WI38 (cell line): ENCODE results near the gene CATSPER1.

ENCODE experiments used
- H3K4me3 ChIP-seq: 2 replicates; pipeline ENCODE4 v1.5.1; 2011; ENCODE audit warnings: low read depth, mild to moderate bottlenecking, control low read depth, low read length
- TF ChIP-seq, protein P1 (sequence below): IDR thresholded peaks from 2 replicates; pipeline ENCODE4 v1.5.1; 2012; ENCODE audit warnings: low read depth, mild to moderate bottlenecking, control low read depth, low read length

The CATSPER1 gene

DNA sequence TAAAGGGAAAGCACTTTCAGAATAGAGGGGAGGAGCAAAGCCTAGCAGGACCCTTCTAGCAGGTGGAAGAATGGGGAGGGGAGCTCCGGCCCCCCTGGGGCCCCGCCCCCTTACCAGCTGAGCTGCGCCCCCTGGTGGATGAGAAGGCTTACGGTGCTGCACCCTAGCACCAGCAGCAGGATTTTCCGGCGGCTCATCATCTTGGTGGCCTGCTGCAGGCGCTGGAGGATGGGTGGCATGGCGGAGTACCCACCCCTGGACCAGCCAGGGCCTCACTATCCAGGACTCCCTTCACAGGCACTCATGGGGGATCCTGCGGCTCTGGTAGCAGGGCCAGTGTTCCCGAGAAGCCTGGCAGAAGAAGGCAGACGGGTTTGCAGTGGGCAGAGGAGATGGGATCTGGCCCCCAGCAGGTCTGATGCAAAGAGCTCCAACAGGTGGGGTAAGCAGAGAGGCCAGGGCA, 18.9 kb upstream of the CATSPER1 start:
- no peak overlapping the region for H3K4me3 ChIP-seq
- TF ChIP-seq, protein P1, sequence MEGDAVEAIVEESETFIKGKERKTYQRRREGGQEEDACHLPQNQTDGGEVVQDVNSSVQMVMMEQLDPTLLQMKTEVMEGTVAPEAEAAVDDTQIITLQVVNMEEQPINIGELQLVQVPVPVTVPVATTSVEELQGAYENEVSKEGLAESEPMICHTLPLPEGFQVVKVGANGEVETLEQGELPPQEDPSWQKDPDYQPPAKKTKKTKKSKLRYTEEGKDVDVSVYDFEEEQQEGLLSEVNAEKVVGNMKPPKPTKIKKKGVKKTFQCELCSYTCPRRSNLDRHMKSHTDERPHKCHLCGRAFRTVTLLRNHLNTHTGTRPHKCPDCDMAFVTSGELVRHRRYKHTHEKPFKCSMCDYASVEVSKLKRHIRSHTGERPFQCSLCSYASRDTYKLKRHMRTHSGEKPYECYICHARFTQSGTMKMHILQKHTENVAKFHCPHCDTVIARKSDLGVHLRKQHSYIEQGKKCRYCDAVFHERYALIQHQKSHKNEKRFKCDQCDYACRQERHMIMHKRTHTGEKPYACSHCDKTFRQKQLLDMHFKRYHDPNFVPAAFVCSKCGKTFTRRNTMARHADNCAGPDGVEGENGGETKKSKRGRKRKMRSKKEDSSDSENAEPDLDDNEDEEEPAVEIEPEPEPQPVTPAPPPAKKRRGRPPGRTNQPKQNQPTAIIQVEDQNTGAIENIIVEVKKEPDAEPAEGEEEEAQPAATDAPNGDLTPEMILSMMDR: peak; percentile 85

DNA sequence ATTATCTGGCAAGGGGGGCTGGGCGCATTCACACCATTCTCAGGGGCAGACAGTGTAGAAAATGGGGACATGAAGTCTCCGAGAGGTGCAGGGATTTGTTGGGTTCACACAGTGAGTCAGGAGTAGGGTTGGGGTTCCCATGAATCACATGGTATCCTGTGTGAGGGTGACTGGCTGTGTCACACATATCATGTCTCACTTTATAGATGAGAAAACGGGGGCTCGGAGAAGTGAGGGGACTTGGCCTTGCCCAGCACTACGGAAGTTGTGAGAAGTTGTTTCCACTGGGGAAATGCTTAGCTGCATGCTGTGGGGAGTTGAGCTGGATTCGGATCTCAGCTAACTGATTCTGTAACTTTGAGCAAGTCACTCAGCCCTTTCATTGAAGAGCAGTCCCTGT, 18.5 kb upstream of the CATSPER1 start:
- no peak overlapping the region for H3K4me3 ChIP-seq
- TF ChIP-seq, protein P1: no peak

DNA sequence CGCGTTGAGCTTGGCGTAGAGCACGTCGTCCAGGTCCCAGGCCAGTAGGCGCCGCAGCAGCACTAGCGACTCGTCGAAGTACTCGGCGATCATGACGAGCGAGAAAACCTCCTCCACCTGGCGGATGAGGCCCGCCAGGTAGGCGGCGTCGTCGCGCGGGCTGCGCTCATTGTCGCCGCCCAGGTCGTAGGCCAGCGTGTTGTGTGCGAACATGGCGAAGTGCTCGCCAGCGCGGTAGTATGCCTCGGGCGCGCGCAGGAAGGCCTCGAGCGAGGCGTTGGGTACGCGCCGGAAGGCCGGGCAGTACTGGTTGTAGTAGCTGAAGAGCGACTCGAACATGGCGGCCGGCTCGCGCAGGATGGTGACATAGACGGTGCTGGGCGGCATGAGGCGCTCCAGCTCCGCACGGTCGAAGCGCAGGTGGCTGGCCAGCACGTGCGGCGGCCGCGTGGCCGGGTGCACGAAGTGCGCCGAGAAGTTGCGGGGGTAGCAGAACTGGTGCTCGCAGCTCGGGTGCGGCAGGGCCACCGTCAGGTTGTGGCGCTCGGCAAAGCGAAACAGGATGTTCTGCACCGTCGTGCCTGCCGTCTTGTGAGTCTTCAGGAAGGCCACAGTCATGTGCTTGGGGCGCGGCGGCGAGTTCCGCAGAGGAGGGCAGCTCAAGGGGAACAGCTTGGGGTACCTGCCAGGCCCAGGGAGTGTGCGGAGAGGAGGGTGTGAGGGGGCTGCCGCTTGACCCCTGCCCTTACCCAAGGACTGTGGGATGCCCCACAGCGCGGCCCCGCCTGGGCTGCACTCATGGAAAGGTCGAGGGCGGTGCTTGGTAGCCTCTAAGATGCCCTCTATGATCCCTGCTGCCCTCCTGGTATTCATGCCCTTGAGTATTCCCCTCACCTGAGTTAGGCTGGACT, 17.0 kb upstream of the CATSPER1 start:
- TF ChIP-seq, protein P1: no peak
- H3K4me3 ChIP-seq: no peak overlapping the region

DNA sequence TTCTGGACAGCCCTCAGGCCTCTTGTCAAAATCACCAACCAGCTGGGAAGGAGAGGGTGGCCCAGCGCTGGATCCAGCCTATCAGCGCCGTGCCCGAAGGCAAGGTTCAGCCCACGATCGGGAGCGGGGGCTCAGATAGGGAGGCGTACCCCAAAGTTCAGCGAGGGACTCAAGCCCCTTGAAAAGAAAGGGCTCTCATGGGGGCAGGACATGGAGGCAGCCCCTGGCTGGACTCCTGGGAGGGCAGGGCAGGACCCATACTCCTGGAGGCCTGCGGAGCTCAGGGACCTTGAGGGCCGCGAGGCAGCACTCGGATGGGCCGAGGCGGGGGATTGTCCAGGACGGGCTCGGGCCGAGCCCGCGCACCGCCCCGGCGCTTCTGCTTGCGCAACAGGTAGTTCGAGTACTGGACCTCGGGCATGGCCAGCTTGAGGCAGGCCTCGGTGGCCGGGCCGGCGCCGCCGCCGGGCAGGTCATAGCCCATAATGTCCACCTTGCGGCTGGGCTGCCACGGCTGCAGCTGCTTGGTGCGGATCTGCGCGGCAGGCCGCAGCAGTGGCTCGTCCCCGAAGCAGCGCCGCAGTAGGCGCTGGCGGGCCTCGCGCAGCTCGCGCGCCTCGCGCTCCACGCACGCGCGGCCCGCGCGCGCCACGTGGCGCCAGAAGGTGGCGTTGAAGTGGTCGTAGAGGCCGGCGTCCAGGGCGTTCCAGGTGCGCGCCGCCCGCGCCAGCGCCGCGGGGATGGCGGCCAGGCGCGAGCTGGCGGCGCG, 16.1 kb upstream of the CATSPER1 start:
- TF ChIP-seq, protein P1: no peak

DNA sequence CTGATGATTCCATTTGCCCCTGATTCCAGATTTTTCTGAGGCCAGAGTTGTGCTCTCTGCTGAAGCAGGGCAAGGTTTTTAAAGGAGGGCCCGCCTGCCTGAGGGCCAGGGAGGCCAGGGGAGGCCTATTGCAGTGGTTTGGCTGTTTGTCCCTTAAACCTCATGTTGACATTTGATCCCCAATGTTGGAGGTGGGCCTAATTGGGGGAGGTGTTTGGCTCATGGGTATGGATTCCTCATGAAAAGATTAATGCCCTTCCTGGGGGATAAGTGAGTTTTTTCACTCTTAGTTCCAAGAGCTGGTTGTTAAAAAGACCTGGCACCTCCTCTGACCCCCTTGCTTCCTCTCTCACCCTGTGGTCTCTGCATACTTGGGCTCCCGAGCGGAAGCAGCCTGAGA, 13.5 kb upstream of the CATSPER1 start:
- no peak overlapping the region for H3K4me3 ChIP-seq
- TF ChIP-seq, protein P1: no peak

More for the DNA sequence above, 16.1 kb upstream of the CATSPER1 start:
- H3K4me3 ChIP-seq: no peak overlapping the region

DNA sequence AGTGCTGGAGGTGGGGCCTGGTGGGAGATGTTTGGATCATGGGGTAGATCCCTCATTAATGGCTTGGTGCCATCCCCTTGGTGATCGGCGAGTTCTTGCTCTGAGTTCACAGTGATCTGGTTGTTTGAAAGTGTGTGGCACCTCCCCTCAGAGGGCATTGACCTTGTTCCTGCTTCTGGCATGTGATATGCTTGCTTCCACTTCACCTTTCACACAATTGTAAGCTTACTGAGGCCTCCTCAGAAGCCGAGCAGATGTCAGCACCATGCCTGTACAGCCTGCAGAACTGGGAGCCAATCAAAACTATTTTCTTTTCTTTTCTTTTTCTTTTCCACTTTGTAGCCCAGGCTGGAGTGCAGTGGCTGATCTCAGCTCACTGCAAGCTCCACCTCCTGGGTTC, 11.0 kb upstream of the CATSPER1 start:
- no peak overlapping the region for H3K4me3 ChIP-seq
- TF ChIP-seq, protein P1: no peak

DNA sequence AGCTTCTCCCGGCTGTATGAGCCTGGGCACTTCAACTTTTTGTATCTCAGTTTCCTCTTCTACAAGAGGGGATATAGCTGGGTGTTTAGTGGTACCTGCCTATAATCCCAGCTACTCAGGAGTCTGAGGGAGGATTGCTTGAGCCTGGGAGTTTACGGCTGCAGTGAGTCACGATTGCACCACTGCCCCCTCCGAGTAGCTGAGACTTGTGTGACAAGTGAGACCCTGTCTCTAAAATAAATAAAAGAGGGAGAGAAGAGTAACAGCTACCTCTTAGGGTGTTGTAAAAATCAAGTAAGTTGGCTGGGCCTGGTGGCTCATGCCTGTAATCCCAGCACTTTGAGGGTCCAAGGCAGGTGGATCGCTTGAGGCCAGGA, 10.0 kb upstream of the CATSPER1 start:
- no peak overlapping the region for H3K4me3 ChIP-seq
- TF ChIP-seq, protein P1: no peak
